ENCODE measurements around the gene RAI1.

The RAI1 gene

DNA sequence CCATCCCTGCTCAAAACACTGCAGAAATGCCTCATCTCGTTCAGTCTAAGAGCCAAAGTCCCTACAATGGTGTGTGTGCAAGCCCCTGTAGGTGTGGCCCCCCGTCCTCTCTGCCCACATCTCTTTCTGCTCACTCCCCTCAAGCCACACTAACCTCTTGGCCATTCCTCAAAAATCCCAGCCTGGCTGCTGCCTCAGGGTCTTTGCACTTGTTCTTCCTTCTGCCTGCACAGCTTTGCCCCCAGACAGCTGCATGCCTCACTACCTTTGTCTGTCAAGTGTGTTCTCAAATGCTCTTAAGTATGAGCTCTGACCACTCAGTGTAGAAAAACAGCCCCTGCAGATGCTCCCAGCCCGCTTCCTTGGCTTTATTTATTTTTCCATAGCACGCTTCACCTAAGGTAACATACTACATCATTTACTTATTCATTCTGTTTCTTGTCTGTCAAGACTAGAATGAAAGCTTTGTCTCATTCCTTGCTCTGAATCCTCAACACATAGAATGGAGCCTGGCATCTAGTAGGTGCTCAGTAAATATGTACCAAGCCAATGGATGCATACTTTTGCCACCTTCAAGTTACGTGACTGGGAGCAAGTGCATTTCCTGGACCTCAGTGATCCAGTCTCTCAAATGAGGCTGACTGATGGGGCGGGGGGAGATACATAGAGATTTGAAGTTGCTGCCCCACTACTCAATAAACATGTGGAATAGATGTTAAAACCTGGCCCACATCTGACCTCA, 38.1 kb downstream of the RAI1 start:
- DNase-seq = no peak

GRCh38 chr17:17719966-17720543, 38.8 kb downstream of the RAI1 start:
- DNase-seq = no peak

GRCh38 chr17:17721140-17721668, 39.9 kb downstream of the RAI1 start:
- no peak for DNase-seq

- DNase-seq = no peak
Measured at GRCh38 chr17:17722081-17722905, 41.0 kb downstream of the RAI1 start.

GRCh38 chr17:17722906-17723353, 41.7 kb downstream of the RAI1 start:
- no peak for DNase-seq

DNA sequence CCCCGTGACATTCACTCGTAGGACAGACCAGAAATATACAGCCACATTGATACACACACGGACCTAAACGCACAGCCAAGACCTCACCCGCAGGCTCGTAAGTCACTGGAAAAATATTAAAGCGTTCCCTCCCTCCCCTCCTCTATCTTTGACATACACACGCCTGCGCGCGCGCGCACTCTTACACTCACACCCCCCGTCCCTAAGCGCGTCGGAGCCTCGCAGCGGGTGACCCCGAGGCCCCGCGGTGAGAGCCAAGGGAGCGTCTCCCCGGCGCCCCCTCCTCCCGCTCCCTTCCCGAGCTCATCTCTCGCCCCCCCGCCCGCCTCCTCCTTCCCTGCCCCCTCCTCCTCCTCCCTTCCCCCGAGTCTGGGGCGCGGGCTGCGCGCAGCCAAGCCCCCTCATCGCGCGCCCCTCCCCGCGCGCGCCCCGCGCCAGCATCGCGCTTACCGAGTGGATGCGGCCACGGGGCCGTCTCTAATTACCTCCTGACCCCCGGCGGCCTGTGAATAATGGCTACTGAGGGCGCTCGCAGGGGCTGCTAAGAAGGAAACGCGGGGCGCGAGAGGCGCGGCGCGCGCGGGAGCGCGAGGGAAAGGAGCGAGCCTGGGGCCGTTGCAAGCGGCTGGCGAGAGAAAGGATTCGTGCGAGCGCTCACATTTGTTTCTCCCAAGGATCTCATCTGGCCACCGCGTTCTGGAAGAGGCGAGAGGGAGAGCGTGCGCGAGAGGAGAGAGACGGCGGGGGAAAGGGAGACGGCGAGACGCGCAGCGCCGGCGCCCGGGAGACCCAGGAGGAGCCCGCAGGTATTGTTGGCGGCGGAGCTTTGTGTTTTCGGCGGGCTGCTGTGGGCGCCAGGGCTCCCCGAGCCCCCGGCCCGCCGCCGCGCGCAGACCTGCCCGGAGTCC, 42.4 kb downstream of the RAI1 start:
- peak; percentile 50 to 55 for DNase-seq

- peak; percentile 44 to 55 for DNase-seq
Measured at GRCh38 chr17:17724307-17725010, 43.2 kb downstream of the RAI1 start.

DNA sequence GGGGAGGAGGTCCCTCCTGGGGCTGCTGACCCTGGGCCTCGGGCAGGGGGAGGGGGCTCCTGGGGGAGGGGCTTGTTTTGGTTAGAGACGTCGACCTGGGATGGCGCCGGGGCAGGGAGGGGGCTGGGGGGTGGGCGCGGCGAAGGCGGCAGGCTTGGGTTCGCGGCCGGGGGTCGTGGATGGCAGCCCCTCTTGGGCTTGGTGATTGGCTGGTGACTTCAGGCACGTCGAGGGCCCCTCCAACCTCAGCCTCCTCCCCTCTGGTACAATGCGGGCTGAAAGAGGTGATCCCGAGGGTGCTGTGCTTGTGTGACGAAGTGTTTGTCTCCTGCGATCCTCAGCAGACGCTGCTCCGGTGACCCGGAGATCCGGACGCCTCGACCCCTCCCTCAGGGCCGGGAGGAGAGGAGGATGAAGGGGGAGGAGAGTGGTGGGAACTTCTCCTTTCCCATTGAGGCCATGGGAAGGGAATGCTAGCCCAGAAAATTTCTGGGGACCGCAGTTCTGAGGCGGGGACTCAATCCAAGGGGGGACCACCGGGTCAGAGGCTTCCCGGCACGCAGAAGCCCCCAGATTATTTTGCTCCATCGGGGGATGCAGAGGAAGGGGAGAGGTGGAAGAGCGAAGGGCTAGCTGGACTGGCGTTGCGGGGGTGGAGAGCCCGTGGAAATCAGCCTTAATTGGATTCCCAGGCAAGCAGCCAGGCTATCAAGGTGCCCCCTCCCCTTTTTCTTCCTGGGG, 43.9 kb downstream of the RAI1 start:
- no peak for DNase-seq

DNA sequence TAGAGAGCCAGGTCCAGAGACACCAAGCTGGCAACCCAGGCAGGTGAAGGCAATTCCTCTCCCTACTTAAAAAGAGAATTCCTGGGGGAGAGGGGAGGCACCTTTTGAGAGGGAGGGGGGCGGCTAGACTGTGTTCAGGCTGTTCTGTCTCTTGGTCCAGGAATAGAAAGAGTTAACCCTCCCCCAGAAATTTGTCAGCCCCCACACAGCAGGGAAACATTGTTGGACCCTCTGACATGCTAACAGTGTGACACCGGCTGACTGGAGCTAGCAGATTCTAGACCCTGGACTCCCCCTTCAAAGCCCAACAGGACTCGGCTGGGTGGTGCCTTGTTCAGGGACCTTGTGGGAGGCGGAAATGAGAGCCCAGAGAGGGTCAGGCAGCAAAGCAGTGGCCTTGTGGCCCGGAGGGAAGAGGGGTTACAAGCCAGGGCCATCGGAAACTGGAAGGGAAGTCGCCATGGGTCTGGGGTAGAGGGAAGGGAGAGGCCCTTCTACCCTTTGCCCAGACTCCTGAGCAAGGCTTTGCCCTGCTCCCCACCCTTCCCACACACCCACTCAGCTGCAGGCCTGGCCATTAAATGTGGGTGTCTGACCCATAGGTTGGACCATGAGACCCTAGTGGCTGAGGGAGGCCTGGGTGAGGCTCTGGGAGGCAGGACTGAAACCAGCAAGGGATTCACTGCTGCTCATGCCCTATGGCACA, 44.6 kb downstream of the RAI1 start:
- no peak for DNase-seq

DNA sequence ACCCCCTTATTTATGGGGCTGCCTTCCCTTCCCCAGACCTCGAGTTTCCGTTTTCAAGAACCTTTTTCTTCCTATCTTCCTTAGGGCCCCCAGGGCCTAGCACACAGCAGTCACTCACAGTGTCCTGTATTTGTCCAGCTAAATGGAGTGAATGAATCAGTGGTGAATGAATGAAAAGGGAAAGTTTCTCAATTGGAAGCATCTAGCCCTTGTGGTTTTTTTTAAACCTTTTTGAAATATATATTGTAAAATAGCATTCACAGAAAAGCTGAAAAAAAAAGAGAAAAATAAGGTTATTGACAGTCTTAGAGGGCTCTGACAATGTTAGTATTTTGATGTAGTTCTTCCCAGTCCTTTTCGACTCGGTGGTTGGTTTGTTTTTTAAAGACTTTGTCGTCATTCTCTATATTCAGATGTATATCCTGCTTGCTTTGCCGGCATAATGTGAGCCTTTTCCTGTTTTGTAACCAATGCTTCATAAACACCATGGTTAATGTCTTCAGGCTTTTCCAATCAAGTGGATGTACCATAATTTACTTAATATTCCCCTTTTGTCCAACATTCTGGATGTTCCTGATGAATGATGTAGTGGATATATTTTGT, 45.3 kb downstream of the RAI1 start:
- no peak for DNase-seq

GRCh38 chr17:17727111-17727659, 45.9 kb downstream of the RAI1 start:
- no peak for DNase-seq

DNA sequence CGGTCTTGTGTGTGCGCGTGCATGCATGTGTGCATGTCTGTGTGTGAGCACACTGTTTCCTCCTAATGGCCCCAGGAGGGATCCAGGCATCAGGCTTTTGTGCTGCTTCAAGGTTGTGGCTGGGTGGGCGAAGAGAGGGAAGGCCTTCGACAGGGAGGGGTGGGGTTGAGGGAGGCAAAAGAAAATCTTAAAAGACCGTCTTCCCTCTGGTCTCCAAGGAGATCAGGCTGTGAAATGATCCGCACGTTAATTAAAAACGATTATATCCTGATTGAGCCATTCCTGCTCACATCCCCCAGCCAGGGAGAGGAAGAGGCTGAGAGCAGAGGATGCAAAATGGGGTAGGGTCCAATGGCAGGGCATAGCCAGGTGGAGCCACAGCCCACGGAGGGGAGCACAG, 46.9 kb downstream of the RAI1 start:
- DNase-seq = no peak

DNA sequence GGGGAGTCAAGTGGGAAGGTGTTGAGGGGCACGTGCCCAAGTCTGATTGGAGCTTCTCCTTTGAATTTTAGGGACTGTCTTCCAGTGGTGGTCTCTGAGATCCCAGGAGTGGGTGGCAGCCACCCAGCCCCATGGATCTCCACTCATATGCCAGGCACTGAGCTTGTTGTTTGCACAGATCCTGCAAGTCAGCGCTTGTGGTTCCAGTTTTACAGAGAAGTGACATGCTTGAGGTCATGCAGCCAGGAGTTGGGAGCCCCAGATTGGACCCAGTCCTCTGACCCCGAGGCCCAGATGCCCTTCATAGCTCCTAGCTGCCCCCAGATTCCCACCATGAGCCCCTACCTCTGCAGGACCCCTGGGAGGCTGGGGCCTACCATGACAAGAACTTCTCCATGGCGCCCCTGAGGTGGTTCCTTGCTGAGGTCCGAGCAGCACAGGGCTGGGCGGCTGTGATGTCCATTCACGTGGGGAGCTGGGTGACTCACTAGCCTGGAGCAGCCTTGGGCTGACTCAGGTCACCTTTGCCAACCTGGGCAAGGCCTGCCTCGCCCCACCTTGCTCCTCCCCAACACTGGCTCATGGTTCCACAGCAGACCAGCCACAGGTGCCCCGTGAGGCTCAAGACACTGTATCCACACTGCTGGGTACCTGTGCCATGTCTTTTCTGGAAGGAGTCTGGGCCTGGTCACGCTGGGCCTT, 47.4 kb downstream of the RAI1 start:
- no peak for DNase-seq

- peak; percentile 61 to 68 for DNase-seq
Measured at GRCh38 chr17:17729620-17730249, 48.5 kb downstream of the RAI1 start.

GRCh38 chr17:17730250-17730935, 49.1 kb downstream of the RAI1 start:
- no peak for DNase-seq

GRCh38 chr17:17732444-17732843, 51.2 kb downstream of the RAI1 start:
- no peak for DNase-seq

DNA sequence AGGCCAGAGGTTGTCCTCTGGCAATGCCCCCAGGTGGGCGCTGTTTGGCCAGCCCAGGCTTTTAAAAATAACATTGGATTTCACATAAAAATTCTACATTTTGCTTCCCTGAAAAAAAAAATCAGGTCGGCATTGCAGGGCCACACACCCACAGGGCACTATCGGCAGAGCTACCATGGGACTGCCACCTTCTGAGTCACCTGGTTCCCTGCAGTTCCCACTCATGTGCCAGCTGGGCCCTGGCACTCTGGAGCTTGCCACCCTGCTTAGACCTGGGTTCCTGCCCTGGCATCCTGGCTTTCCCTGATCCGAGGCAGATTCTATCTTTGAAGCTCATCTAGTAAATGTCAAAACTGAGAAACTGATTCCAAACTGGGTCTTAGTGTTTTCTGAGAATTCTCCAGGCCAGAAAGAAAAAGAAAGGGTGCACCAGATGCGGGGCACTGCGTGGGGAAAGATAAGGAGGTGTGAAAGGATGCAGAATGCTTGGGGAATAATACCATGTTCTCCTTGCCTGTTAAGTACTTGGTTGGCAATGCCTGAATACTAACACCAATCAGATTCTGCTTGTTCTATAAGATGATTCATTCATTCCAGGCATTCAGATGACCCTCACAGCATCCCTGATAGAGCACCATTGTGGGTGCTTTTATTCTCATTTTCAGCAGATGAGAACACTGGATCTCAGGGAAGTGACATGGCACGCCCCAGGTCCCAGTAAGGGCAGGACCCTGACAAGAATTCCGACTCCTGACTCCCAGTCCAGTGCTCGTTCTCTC, 51.8 kb downstream of the RAI1 start:
- no peak for DNase-seq
